HCT116 (cell line): ENCODE measurements around the gene KCNJ1. TPM values are rescaled to one million over a fixed set of nuclear protein-coding genes. Genes with fewer than 3 reads are reported as not detected.

ENCODE experiments used
- ATAC-seq: fragments of 200-7000 bp; cut with Tn5 transposase; 2 replicates; pipeline ENCODE4 v1.9.1; 2020; ENCODE audit warnings: mild to moderate bottlenecking, moderate library complexity
- BruUV-seq: library from RNA; stranded (reverse); fragments of 400-500 nt; replicated peaks from 2 replicates; lab custom pipeline; 2021; lab: Mats Ljungman, UMichigan
- CTCF ChIA-PET: fragments of 300-600 bp; sonication (Branson Sonifier 250); formaldehyde crosslinking; loops from one replicate; lab custom pipeline; 2021; ENCODE audit warnings: antibody characterized with exemption; lab: Charles Lee
- POLR2A ChIA-PET: fragments of 300-600, 350-600 bp; sonication (Branson Sonifier 250); formaldehyde crosslinking; loops from one replicate; lab custom pipeline; 2021; ENCODE audit warnings: antibody characterized with exemption; lab: Charles Lee
- RAD21 ChIA-PET, 2 experiments: fragments of 300-600 bp; sonication (Branson Sonifier 250); formaldehyde crosslinking; loops; one replicate each; lab custom pipeline; 2023; ENCODE audit warnings: low total read pairs in 2 of 2; ENCODE audit not compliant: uncharacterized antibody in 2 of 2, unreplicated experiment in 2 of 2, low non-redundant PET in 1 of 2; lab: Charles Lee
- DNase-seq: peaks from one replicate; pipeline ENCODE4 v3.0.0-alpha.2; 2010; ENCODE audit warnings: low read depth, low spot score
- H2AFZ ChIP-seq: fragments of 200-600 bp; shearing (Covaris generic), sonication (generic); 2 replicates; pipeline ENCODE4 v1.6.1; 2017; ENCODE audit warnings: low read depth, mixed run types, mixed read lengths, antibody characterized with exemption, low read length; ENCODE audit not compliant: poor library complexity, severe bottlenecking
- H3K27ac ChIP-seq: 2 replicates; pipeline ENCODE4 v1.5.1; 2012; ENCODE audit warnings: low read depth, low read length
- H3K27me3 ChIP-seq: fragments of 200-600 bp; sonication (generic); 2 replicates; pipeline ENCODE4 v1.6.1; 2016; ENCODE audit warnings: mixed run types, low read length, mixed read lengths; ENCODE audit not compliant: insufficient read depth
- H3K36me3 ChIP-seq, 2 experiments: fragments of 200-500 bp in 1 of 2; fragments of 200-600 bp in 1 of 2; sonication (Bioruptor generic) in 1 of 2; sonication (generic) in 1 of 2; 2 replicates each; pipeline versions ENCODE4 v1.5.1 to v1.6.1; 2014 to 2016; ENCODE audit warnings: low read length in 2 of 2, inconsistent platforms in 1 of 2, mixed read lengths in 1 of 2, mixed run types in 1 of 2; ENCODE audit not compliant: insufficient read depth in 2 of 2, control insufficient read depth in 1 of 2
- H3K4me1 ChIP-seq, 2 experiments: fragments of 200-600 bp in 1 of 2; sonication (generic) in 1 of 2; 2 replicates each; pipeline versions ENCODE4 v1.5.1 to v1.6.1; 2012 to 2017; ENCODE audit warnings: low read length in 2 of 2, inconsistent platforms in 1 of 2, mild to moderate bottlenecking in 1 of 2, mixed read lengths in 1 of 2, mixed run types in 1 of 2, moderate library complexity in 1 of 2; ENCODE audit not compliant: insufficient read depth in 2 of 2, control insufficient read depth in 1 of 2
- H3K4me2 ChIP-seq: fragments of 200-600 bp; sonication (generic); 2 replicates; pipeline ENCODE4 v1.6.1; 2017; ENCODE audit warnings: mixed run types, low read length, mixed read lengths
- H3K4me3 ChIP-seq, 2 experiments: fragments of 200-600 bp in 1 of 2; sonication (generic) in 1 of 2; replicated peaks in 1 of 2; 2 replicates each; pipeline ENCODE4 v1.5.1; 2011 to 2016; ENCODE audit warnings: low read length in 2 of 2, control low read depth in 1 of 2, low read depth in 1 of 2, mild to moderate bottlenecking in 1 of 2, mixed read lengths in 1 of 2, mixed run types in 1 of 2
- H3K79me2 ChIP-seq: fragments of 200-600 bp; sonication (generic); 2 replicates; pipeline ENCODE4 v1.6.1; 2017; ENCODE audit warnings: mild to moderate bottlenecking, mixed run types, low read length, moderate library complexity, mixed read lengths; ENCODE audit not compliant: insufficient read depth
- H3K9ac ChIP-seq: fragments of 200-600 bp; sonication (generic); 2 replicates; pipeline ENCODE4 v1.6.1; 2016; ENCODE audit warnings: low read length, mixed read lengths
- H3K9me2 ChIP-seq: fragments of 200-600 bp; sonication (generic), shearing (Covaris generic); 2 replicates; pipeline ENCODE4 v1.6.1; 2017; ENCODE audit warnings: mixed run types, mild to moderate bottlenecking, moderate library complexity; ENCODE audit not compliant: insufficient read depth
- H3K9me3 ChIP-seq, 2 experiments: fragments of 200-500 bp in 1 of 2; fragments of 200-600 bp in 1 of 2; sonication (Bioruptor generic) in 1 of 2; sonication (generic) in 1 of 2; 2 replicates each; pipeline ENCODE4 v1.6.1; 2014 to 2017; ENCODE audit warnings: low read length in 2 of 2, mixed read lengths in 2 of 2, inconsistent platforms in 1 of 2, low read depth in 1 of 2, mild to moderate bottlenecking in 1 of 2, mixed run types in 1 of 2, moderate library complexity in 1 of 2; ENCODE audit not compliant: control insufficient read depth in 1 of 2, insufficient read depth in 1 of 2
- H4K20me1 ChIP-seq: fragments of 200-600 bp; sonication (generic), shearing (Covaris generic); 2 replicates; pipeline ENCODE4 v1.6.1; 2017; ENCODE audit warnings: mixed run types, mild to moderate bottlenecking, moderate library complexity; ENCODE audit not compliant: insufficient read depth
- CBX3 ChIP-seq: IDR thresholded peaks from 2 replicates; pipeline ENCODE4 v1.6.1; 2012; ENCODE audit warnings: low read depth
- EGR1 ChIP-seq: IDR thresholded peaks from 2 replicates; pipeline ENCODE4 v1.6.1; 2012; ENCODE audit warnings: low read depth
- ELF1 ChIP-seq: IDR thresholded peaks from 2 replicates; pipeline ENCODE4 v1.6.1; 2012; ENCODE audit warnings: low read depth, borderline replicate concordance
- EZH2 ChIP-seq: fragments of 200-600 bp; sonication (generic); IDR thresholded peaks from 2 replicates; pipeline ENCODE4 v1.6.1; 2017; ENCODE audit warnings: antibody characterized with exemption, mixed run types
- EZH2phosphoT487 ChIP-seq: fragments of 200-600 bp; IDR thresholded peaks from 2 replicates; pipeline ENCODE4 v1.6.1; 2018; ENCODE audit warnings: antibody characterized with exemption, borderline replicate concordance
- MAX ChIP-seq: IDR thresholded peaks from 2 replicates; pipeline ENCODE4 v1.6.1; 2012
- POLR2A ChIP-seq: IDR thresholded peaks from 2 replicates; pipeline ENCODE4 v1.7.0; 2011; ENCODE audit warnings: borderline replicate concordance; ENCODE audit not compliant: insufficient read depth, insufficient read length; ENCODE audit errors: extremely low read depth
- POLR2AphosphoS5 ChIP-seq: IDR thresholded peaks from 2 replicates; pipeline ENCODE4 v1.6.1; 2011; ENCODE audit warnings: mild to moderate bottlenecking, low read depth, low read length, moderate library complexity
- RAD21 ChIP-seq: IDR thresholded peaks from 2 replicates; pipeline ENCODE4 v1.6.1; 2012; ENCODE audit warnings: low read depth, mild to moderate bottlenecking
- REST ChIP-seq: IDR thresholded peaks from 2 replicates; pipeline ENCODE4 v1.6.1; 2012; ENCODE audit warnings: low read depth
- SIN3A ChIP-seq: IDR thresholded peaks from 2 replicates; pipeline ENCODE4 v1.6.1; 2012; ENCODE audit warnings: low read depth
- SP1 ChIP-seq: IDR thresholded peaks from 2 replicates; pipeline ENCODE4 v1.6.1; 2012; ENCODE audit warnings: low read depth
- SRF ChIP-seq: IDR thresholded peaks from 2 replicates; pipeline ENCODE4 v1.6.1; 2012; ENCODE audit warnings: low read depth
- YY1 ChIP-seq: IDR thresholded peaks from 2 replicates; pipeline ENCODE4 v1.6.1; 2011; ENCODE audit warnings: low read length, low read depth, moderate library complexity, mild to moderate bottlenecking; ENCODE audit not compliant: insufficient replicate concordance; ENCODE audit errors: extremely low read depth
- ZBTB33 ChIP-seq: IDR thresholded peaks from 2 replicates; pipeline ENCODE4 v1.6.1; 2011; ENCODE audit warnings: mild to moderate bottlenecking, low read length, moderate library complexity; ENCODE audit not compliant: insufficient replicate concordance; ENCODE audit errors: extremely low read depth
- ZFX ChIP-seq: fragments of 450-650 bp; IDR thresholded peaks from 2 replicates; pipeline ENCODE4 v1.6.1; 2017
- ZNF274 ChIP-seq: fragments of 200-500 bp; sonication (Bioruptor generic); IDR thresholded peaks from 2 replicates; pipeline ENCODE4 v1.6.1; 2014; ENCODE audit warnings: mild to moderate bottlenecking, low read depth, low read length, inconsistent platforms
- intact Hi-C: fragments of 100-400 bp; cut with micrococcal nuclease; formaldehyde crosslinking; loops from 2 replicates; pipeline ENCODE4 v1.10.0; 2022
- total RNA-seq: library from RNA; stranded (reverse); gene quantifications from one replicate; pipeline ENCODE4 v1.2.1, GENCODE V29; 2021; ENCODE audit not compliant: unreplicated experiment
- TF ChIP-seq, protein P1 (sequence below), 3 experiments: fragments of 200-600 bp in 1 of 3; sonication (generic) in 1 of 3; IDR thresholded peaks in 2 of 3; conservative IDR thresholded peaks in 1 of 3; 2 replicates each; pipeline ENCODE4 v1.5.1; 2012 to 2017; ENCODE audit warnings: low read depth in 2 of 3, low read length in 2 of 3, antibody characterized with exemption in 1 of 3, borderline replicate concordance in 1 of 3, control low read depth in 1 of 3, mild to moderate bottlenecking in 1 of 3, mixed read lengths in 1 of 3, mixed run types in 1 of 3, moderate library complexity in 1 of 3; ENCODE audit not compliant: insufficient read depth in 1 of 3

Gene KCNJ1
- total RNA-seq, 1 experiment from 2014 or later, result 0.15 TPM

DNA sequence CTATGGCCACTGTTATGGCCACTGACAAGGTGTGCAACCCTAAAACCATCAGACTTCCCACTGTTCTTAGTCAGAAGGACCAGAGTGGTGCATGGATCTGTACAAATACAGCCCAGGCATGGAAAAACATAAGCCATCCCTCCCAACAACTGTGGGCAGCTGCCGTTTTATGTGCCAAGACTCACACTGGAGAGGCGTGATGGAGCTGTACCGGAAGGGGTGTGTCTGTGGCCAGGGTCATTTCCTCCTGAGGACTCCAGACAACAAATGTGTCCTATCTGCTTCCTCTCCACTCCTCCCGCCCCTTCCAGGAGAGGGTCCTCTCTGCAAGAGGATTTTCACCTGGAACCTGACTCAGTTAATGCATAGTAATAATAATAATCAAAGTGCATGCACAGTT lies 29.5 kb downstream of the KCNJ1 start:
- Histone ChIP-seq H4K20me1 (no peaks in the 10 kb centered on the region), H3K9me3 (no peaks in the 10 kb centered on the region), H3K4me3 (no peak overlapping the region), H3K27me3 (peaks cover 15% of the 10 kb centered on the region; the same call in 1 of the 2 replicates), H3K4me2 (no peak overlapping the region), H3K9me2 (no peaks in the 10 kb centered on the region), H3K79me2 (no peaks in the 10 kb centered on the region), H3K27ac (no peak overlapping the region), H3K4me1 (no peaks in the 10 kb centered on the region), H3K9ac (no peak overlapping the region), H3K36me3 (no peaks in the 10 kb centered on the region), H2AFZ (no peak overlapping the region)
- BruUV-seq, result no TSS peak
- ChIA-PET RAD21 (no interaction called here), CTCF (interaction anchor here (1.2 kb wide), 1 partner anchor 61 kb away, joined by 3 read pairs; no protein-coding TSS in a partner anchor), POLR2A (no interaction called here)
- no peak for DNase-seq
- TF ChIP-seq ZNF274, result no peak
- no peak for TF ChIP-seq ELF1
- no peak for TF ChIP-seq EZH2
- no peak for TF ChIP-seq ZBTB33
- no peak for TF ChIP-seq SRF
- TF ChIP-seq POLR2A, result no peak
- TF ChIP-seq SP1, result no peak
- no peak for TF ChIP-seq EGR1
- no peak for TF ChIP-seq EZH2phosphoT487
- no peak for TF ChIP-seq POLR2AphosphoS5
- no peak for TF ChIP-seq RAD21
- TF ChIP-seq YY1, result no peak
- TF ChIP-seq, protein P1, sequence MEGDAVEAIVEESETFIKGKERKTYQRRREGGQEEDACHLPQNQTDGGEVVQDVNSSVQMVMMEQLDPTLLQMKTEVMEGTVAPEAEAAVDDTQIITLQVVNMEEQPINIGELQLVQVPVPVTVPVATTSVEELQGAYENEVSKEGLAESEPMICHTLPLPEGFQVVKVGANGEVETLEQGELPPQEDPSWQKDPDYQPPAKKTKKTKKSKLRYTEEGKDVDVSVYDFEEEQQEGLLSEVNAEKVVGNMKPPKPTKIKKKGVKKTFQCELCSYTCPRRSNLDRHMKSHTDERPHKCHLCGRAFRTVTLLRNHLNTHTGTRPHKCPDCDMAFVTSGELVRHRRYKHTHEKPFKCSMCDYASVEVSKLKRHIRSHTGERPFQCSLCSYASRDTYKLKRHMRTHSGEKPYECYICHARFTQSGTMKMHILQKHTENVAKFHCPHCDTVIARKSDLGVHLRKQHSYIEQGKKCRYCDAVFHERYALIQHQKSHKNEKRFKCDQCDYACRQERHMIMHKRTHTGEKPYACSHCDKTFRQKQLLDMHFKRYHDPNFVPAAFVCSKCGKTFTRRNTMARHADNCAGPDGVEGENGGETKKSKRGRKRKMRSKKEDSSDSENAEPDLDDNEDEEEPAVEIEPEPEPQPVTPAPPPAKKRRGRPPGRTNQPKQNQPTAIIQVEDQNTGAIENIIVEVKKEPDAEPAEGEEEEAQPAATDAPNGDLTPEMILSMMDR (IDR thresholded peaks at IDR 0.05 in 2 of 3, conservative IDR thresholded peaks at IDR 0.05 in 1 of 3; ENCODE audit: borderline replicate concordance in 1 of 3, insufficient read depth in 1 of 3, low read depth in 2 of 3, low read length in 2 of 3), result no peak
- TF ChIP-seq MAX, result no peak
- no peak for TF ChIP-seq SIN3A
- TF ChIP-seq CBX3, result no peak
- TF ChIP-seq ZFX, result no peak
- TF ChIP-seq REST, result no peak
- intact Hi-C loops, result no loop called here
- no peak for ATAC-seq
